ENCODE measurements around the gene KCNH2. TPM values are rescaled to one million over a fixed set of nuclear protein-coding genes. Genes with fewer than 3 reads are reported as not detected.

The KCNH2 gene
- total and polyA plus RNA-seq, 2 of the 8 experiments (the other 6 are each of a cell fraction or from before 2014, with no cell fraction given): 8.0 to 15.0 TPM

- ChIA-PET CTCF (ENCODE audit: partially characterized antibody) (interaction anchor here (0.7 to 2.8 kb wide), 8 partner anchors 12 to 70 kb away, joined by 3 to 16 read pairs (median 6); no protein-coding TSS in a partner anchor), POLR2A (ENCODE audit: partially characterized antibody) (no interaction called here)
- TF ChIP-seq RXRA (IDR thresholded peaks at IDR 0.05; ENCODE audit: insufficient read depth, low read depth, low read length): no peak
- TF ChIP-seq KDM1A (IDR thresholded peaks at IDR 0.05; ENCODE audit: borderline replicate concordance, low read length): no peak
- TF ChIP-seq SIN3A (conservative IDR thresholded peaks at IDR 0.05 in 1 of 2, IDR thresholded peaks at IDR 0.05 in 1 of 2; ENCODE audit: low read depth in 1 of 2, low read length in 2 of 2): no peak
- TF ChIP-seq CBX5 (IDR thresholded peaks at IDR 0.05; ENCODE audit: low read depth, low read length): no peak
- TF ChIP-seq JUND (IDR thresholded peaks at IDR 0.05; ENCODE audit: low read length): no peak
- TF ChIP-seq NANOG (IDR thresholded peaks at IDR 0.05; ENCODE audit: insufficient read depth, low read depth, low read length, poor library complexity, severe bottlenecking): no peak
- TF ChIP-seq SUZ12 (IDR thresholded peaks at IDR 0.05; ENCODE audit: low read length): no peak
- Histone ChIP-seq H2AFZ (ENCODE audit: low read length) (no peak overlapping the region), H3K27me3 (replicated peaks in 1 of 4; ENCODE audit: control insufficient read depth in 3 of 4, extremely low read depth in 1 of 4, insufficient read depth in 3 of 4, low read length in 3 of 4) (no peaks in the 10 kb centered on the region), H4K8ac (ENCODE audit: extremely low read depth, insufficient read depth, low read length) (no peak overlapping the region), H3K79me1 (ENCODE audit: low read depth, low read length) (no peaks in the 10 kb centered on the region), H3K56ac (replicated peaks; ENCODE audit: insufficient read length, low read depth, low read length) (no peak overlapping the region), H2BK15ac (ENCODE audit: low read length) (no peak overlapping the region), H2BK12ac (ENCODE audit: low read depth, low read length) (no peak overlapping the region), H2AK5ac (ENCODE audit: low read depth, low read length) (no peak overlapping the region), H3K18ac (ENCODE audit: extremely low read depth, low read length) (no peak overlapping the region), H3K4me2 (ENCODE audit: insufficient read depth in 1 of 2, low read depth in 2 of 2, low read length in 2 of 2) (no peak overlapping the region), H3K9ac (replicated peaks in 1 of 4; ENCODE audit: extremely low read depth in 1 of 4, low read depth in 3 of 4, low read length in 3 of 4) (no peak overlapping the region), H4K91ac (replicated peaks; ENCODE audit: insufficient read length, low read length) (no peak overlapping the region), H3K23ac (ENCODE audit: insufficient read length) (no peak overlapping the region), H4K20me1 (replicated peaks in 1 of 2; ENCODE audit: control insufficient read depth in 1 of 2, insufficient read depth in 2 of 2, low read length in 2 of 2) (no peaks in the 10 kb centered on the region), H3K79me2 (ENCODE audit: control insufficient read depth in 1 of 2, insufficient read depth in 2 of 2, low read length in 2 of 2) (no peaks in the 10 kb centered on the region), H3K27ac (ENCODE audit: low read depth, low read length) (no peak overlapping the region), H2BK120ac (replicated peaks; ENCODE audit: low read depth, low read length) (no peak overlapping the region), H3K23me2 (ENCODE audit: low read depth, low read length) (no peaks in the 10 kb centered on the region), H2BK5ac (ENCODE audit: low read depth, low read length) (no peak overlapping the region), H3K14ac (ENCODE audit: insufficient read length) (no peak overlapping the region), H2BK20ac (ENCODE audit: low read length) (no peak overlapping the region), H3K4me3 (ENCODE audit: extremely low read depth in 1 of 4, insufficient read depth in 2 of 4, low read depth in 3 of 4, low read length in 4 of 4) (no peak overlapping the region), H3K9me3 (ENCODE audit: insufficient read depth in 2 of 2, low read depth in 1 of 2, low read length in 1 of 2) (no peaks in the 10 kb centered on the region), H4K5ac (ENCODE audit: insufficient read length, low read depth, low read length) (no peak overlapping the region), H3K36me3 (ENCODE audit: control insufficient read depth in 2 of 4, insufficient read depth in 4 of 4, low read length in 3 of 4) (no peaks in the 10 kb centered on the region), H3K4ac (replicated peaks; ENCODE audit: insufficient read length, low read depth, low read length) (no peak overlapping the region), H3K4me1 (replicated peaks in 1 of 4; ENCODE audit: control insufficient read depth in 3 of 4, insufficient read depth in 4 of 4, low read length in 3 of 4) (no peaks in the 10 kb centered on the region; a peak in 1 of 7 replicates)
- WGBS, 2 experiments (ENCODE audit: extremely low coverage in 1 of 2, insufficient coverage in 1 of 2, insufficient read length in 1 of 2, insufficient replicate concordance in 2 of 2, low coverage in 1 of 2, low lambda C conversion rate in 2 of 2, missing lambda C conversion rate in 1 of 2): 87% methylated on average over 10 of the region's 10 CpGs; no CpG with 5 or more reads in 1 of the 2 experiments
- DNase-seq (ENCODE audit: low read depth in 1 of 2, low spot score in 2 of 2) (no peak), FAIRE-seq (no peak)
These were observed 59.0 kb downstream of the KCNH2 start for GRCh38 chr7:150919160-150919559.

All from H1 (cell line).